ENCODE data around the gene SMC3.

DNA sequence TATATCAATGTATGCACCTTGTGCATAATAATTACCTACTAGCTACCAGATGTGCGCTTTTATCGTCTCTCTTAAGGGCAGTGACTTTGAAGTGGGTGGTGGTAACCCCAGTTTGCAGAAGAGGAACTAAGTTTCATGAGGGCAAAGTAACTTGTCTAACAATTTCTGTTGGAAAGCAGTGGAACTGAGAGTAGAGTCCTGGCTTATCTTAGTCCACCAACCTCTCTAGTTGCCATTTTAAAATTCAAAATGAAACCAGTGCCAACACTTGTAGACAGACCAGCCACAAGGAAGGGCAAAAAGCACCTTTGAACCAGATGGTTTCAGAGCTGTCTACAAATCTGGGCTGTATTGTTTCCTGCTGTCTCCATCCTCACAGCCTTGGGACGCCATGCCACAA is 44.6 kb downstream of the SMC3 start:
- TF ChIP-seq POLR2A (IDR thresholded peaks at IDR 0.05; ENCODE audit: low read length): no peak
- no peak for TF ChIP-seq GATA1 (IDR thresholded peaks at IDR 0.05; ENCODE audit: low read depth, low read length)

Measured in erythroblast (primary cell).